ENCODE data around the gene DACH1.

GRCh38 chr13:71830323-71830722 is 36.7 kb downstream of the DACH1 start:
- TF ChIP-seq POLR2A (IDR thresholded peaks at IDR 0.05) (no peak), CTCF (IDR thresholded peaks at IDR 0.05) (no peak)

Data from uterus (tissue), 2 donors.